Skeletal muscle cell (primary cell): ENCODE measurements around the gene RECK.
A peak's percentile ranks its signal among the peaks of the same experiment; 100 is the strongest.
"Not testable (repeated sequence)": the region's sequence is repeated elsewhere in the genome, so short reads cannot be mapped to it uniquely, and the experiment has no call there.

ENCODE experiments used
- DNase-seq: peaks from one replicate; pipeline ENCODE4 v3.0.0-alpha.2; 2010; ENCODE audit warnings: low read depth
- H3K4me3 ChIP-seq: 2 replicates; pipeline ENCODE4 v1.5.1; 2011; ENCODE audit warnings: low read depth, mild to moderate bottlenecking, control low read depth, low read length, moderate library complexity

The RECK gene

GRCh38 chr9:36051317-36051716 is 14.6 kb downstream of the RECK start:
- DNase-seq = no peak
- H3K4me3 ChIP-seq = no peak overlapping the region

- DNase-seq = no peak
- H3K4me3 ChIP-seq = no peak overlapping the region
Measured at GRCh38 chr9:36053971-36054370, 17.3 kb downstream of the RECK start.

GRCh38 chr9:36056896-36057295 is 20.2 kb downstream of the RECK start:
- no peak overlapping the region for H3K4me3 ChIP-seq
- no peak for DNase-seq

- DNase-seq = peak; percentile 55
- H3K4me3 ChIP-seq = no peak overlapping the region
Measured at GRCh38 chr9:36063804-36064447, 27.2 kb downstream of the RECK start.

- H3K4me3 ChIP-seq = no peak overlapping the region
- peak; percentile 16 for DNase-seq
Measured at GRCh38 chr9:36064448-36065037, 27.8 kb downstream of the RECK start.

- DNase-seq = no peak
- no peak overlapping the region for H3K4me3 ChIP-seq
Measured at GRCh38 chr9:36074055-36074454, 37.3 kb downstream of the RECK start.

GRCh38 chr9:36074870-36075532 is 38.3 kb downstream of the RECK start:
- DNase-seq = peak; percentile 45
- no peak overlapping the region for H3K4me3 ChIP-seq

- DNase-seq = no peak
- no peak overlapping the region for H3K4me3 ChIP-seq
Measured at GRCh38 chr9:36078051-36078450, 41.3 kb downstream of the RECK start.

- no peak for DNase-seq
- H3K4me3 ChIP-seq = no peak overlapping the region
Measured at GRCh38 chr9:36080519-36080918, 43.8 kb downstream of the RECK start.

- no peak for DNase-seq
- H3K4me3 ChIP-seq = no peak overlapping the region
Measured at GRCh38 chr9:36082931-36083330, 46.2 kb downstream of the RECK start.

- no peak for DNase-seq
- H3K4me3 ChIP-seq = no peak overlapping the region
Measured at GRCh38 chr9:36086442-36086841, 49.7 kb downstream of the RECK start.

- not testable (repeated sequence) for DNase-seq
Measured at GRCh38 chr9:36087054-36087453, 50.3 kb downstream of the RECK start.

GRCh38 chr9:36088020-36088419 is 51.3 kb downstream of the RECK start:
- H3K4me3 ChIP-seq = no peak overlapping the region
- DNase-seq = no peak

More at GRCh38 chr9:36087054-36087453, 50.3 kb downstream of the RECK start:
- not testable (repeated sequence) for H3K4me3 ChIP-seq

GRCh38 chr9:36091026-36091953 is 54.6 kb downstream of the RECK start:
- DNase-seq = no peak
- H3K4me3 ChIP-seq = no peak overlapping the region

- DNase-seq = no peak
- no peak overlapping the region for H3K4me3 ChIP-seq
Measured at GRCh38 chr9:36092014-36092413, 55.3 kb downstream of the RECK start.

GRCh38 chr9:36092509-36093215 is 55.9 kb downstream of the RECK start:
- no peak overlapping the region for H3K4me3 ChIP-seq
- DNase-seq = no peak

GRCh38 chr9:36093384-36093783 is 56.7 kb downstream of the RECK start:
- H3K4me3 ChIP-seq = no peak overlapping the region
- DNase-seq = no peak

GRCh38 chr9:36099718-36100117 is 63.0 kb downstream of the RECK start:
- DNase-seq = no peak
- H3K4me3 ChIP-seq = no peak overlapping the region

- H3K4me3 ChIP-seq = no peak overlapping the region
- no peak for DNase-seq
Measured at GRCh38 chr9:36100532-36100931, 63.8 kb downstream of the RECK start.
